HG02885 (cell line): ENCODE data around the gene TRERF1.
A peak's percentile ranks its signal among the peaks of the same experiment; 100 is the strongest.

Source experiments
- ATAC-seq: cut with Tn5 transposase; IDR thresholded peaks from one replicate; pipeline ENCODE4 v1.9.1; 2021; ENCODE audit warnings: mild to moderate bottlenecking; ENCODE audit not compliant: unreplicated experiment, poor library complexity

Gene TRERF1

DNA sequence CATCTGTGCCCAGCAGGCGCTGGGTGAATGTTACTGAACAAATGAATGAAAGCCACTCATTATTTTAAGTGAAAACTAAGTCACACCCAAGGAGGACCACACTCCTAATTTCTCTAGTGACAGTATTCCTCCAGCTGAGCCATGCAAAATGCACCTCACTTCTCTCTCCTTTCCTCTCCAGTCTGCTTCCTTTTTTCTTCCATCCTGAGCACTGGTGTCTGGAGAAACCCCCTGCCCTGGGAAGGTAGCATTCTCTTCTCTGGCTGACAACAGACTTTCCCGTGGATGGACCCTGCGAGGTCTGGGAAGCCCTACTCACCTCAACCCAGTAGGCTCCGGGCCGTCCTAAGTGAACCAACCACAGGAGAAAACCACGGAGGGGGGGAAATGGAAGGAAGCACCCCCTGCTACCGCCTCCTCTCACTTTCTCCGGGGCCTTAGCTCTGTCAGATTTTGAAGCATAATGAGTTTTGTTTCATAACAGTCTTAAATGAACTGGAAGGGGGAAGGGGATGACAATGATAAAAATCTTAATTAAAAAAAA lies 22.6 kb downstream of the TRERF1 start:
- no peak for ATAC-seq

DNA sequence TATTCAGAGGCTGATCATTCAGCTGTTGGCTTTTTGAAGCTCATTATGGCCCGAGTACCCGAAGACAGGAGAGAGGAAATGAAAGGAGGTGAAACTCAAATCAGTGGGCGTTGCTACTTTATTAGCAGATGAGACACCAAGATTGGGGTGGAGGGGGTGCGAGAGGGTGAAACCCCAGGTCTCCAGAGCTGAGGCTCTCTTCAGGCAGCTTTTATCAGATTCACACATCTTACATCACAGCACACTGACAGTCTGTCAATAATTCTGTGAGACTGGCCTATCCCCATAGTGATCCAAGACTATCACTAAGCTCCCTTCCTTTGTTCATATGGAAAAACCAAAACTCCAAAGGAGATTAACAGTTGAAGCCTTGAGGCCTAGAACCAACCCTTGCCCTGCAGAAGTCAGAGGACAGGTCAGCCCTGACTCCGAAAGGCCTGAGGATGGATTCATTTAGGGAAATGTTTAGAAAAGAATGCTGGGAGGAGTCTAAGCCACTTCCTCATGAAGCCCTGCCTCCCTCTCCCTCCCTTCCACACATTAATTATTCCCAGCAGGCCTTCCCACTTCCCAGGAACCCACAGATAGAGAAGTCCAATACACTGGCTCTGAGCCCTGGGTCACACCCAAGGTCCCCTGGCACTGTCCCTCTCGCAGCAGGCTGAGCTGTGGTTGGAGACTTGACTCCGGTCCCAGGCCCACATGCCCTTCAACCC lies 23.2 kb downstream of the TRERF1 start:
- ATAC-seq: peak; percentile 64

DNA sequence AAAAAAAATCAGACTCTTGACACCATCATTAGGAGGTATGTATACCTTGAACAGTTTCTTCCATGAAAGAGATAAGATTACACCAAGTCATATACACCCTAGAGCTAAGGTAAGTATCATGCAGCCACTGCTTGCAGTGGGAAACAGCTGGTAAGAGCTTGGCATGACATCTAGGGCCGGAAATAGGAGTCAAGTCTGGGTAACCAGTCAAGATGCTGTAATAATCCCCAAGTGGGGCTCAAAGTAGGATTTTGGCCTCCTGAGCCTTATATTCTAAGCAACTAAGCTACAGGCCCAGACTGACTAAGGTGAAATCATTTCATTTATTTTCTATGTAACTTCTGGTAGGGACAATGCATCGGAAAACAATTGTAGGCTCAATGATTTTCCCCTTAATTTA lies 23.9 kb downstream of the TRERF1 start:
- ATAC-seq: no peak

DNA sequence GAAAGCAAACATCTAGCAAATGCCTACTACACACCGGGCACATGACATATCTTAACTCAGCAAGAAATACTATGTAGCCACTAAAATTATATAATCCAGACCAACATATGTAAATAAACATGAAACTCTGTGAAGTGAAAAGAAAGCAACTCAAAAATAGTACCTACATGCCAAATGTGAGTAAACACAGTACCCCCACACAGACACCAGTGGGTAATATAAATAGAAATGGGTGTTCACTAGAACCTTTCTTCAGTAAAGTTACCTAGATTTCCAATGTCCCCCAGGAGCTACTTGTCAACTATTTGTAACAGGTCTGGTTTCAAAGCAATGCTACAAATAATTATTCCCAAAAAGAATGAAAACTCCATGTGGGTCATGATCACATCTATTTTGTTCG lies 25.5 kb downstream of the TRERF1 start:
- no peak for ATAC-seq

DNA sequence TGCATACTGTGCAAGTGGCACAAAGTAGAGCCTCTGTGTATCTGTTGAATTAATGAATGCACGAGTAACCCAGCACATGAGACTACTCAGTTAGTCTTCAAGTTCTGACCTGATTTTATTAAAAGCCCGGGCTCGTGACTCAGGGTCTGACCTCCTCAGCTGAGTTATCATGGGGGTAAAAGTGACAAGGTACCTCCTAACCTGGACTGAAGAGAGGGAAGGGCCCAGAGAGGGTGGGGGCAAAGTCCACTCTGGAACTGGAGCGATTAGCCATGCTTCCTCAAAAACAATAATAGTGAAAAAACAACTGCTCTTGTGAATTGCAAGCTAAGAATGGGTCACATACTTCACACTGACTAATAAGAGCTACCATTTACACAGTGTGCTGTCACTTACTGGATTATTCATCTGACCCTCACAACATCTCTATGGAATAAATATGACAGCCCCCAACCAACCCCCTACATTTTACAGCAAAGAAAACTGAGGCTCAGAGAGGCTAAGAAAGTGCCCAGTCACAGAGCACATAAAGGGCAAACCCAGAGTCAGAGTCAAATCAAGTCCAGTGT lies 26.7 kb downstream of the TRERF1 start:
- ATAC-seq: no peak

DNA sequence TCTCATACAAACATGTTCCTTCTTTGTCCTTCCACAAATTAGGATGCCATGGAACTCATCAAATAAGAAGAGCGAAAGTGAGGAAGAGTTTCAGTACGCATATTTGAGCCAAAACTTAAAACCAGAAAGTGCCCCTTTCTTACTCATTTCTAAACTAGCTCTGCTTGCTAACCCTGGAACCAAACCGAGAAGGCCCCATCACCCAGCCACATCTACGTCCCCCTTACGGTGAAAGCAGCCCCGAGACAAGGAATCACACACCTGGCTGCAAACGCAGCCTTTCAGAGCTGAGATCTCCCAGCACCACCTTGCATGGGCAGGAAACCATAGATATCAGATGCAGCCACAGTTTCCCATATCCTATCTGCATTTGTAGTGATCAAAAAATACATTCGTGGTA lies 28.5 kb downstream of the TRERF1 start:
- ATAC-seq: peak; percentile 60

DNA sequence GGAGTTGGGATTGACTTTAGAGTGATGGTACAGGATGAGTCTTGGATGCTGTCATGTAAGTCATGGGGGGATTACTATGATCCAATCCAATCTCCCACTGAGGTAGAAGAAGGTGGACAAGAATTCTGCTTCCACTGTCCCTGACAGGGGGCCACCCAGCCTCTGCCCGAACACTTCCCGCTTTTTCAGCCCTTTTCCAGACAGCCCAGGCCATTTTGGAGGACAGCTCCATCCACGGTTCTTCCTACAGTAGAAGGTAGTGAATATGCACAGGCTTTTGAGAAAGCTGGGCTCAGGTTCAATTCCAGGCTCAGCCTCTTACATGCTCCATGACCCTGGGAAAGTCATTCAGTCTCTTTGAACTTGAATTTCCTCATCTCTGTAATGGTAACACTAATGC lies 31.0 kb downstream of the TRERF1 start:
- ATAC-seq: no peak

DNA sequence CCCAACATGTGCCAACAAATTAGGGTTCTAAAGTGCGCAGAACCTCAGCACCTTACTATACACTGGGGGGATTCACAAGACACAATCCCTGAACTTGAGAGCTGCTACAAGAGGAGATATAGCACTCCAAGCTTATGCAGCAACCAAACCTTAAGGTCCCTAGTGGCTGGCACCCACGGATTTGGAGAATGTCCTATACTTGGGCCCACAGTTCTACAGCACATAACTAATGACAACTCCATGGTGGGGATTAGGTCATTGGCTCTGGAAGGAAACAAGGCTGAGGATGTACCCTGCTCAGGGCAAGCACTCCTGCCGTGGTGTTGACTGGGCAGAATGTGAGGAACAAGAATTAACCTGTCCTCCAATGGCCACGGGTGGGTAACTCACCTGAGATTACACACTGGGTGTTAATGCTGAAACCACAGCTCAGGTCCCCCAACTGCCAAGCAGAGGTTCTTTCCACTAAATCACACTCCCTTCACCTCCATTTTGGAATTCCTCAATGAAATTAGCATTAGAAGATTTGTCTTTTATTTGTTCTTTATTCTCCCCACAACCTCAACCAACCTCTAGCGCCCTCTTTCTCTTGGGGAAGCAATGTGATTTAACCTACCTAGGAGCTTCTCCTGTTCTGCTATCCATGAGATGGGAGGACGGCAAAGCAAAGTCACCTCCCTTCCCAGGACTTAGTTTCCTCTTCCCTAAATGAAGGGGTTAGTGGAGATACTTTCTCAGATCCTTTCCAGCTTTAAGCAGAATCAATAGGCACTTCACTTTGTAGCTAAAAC lies 32.0 kb downstream of the TRERF1 start:
- no peak for ATAC-seq

DNA sequence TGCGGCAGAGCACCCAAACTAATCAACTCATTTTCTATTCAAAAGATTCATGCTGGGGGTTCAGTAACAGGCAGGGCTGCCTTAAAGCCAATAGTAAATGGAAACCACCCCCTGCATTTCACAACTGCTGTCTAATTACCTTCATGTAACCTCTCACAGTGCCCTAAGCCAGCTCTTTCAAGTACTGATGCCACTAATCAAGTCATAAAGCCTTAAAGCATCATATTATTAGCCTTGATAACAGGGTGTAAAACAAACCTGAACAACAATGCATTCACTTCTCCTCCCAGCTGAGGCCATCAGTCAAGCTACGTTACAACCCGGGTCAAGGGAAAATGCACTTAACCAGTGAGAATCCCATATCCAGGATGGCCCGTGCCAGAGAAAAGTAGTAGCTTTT lies 33.0 kb downstream of the TRERF1 start:
- ATAC-seq: no peak

DNA sequence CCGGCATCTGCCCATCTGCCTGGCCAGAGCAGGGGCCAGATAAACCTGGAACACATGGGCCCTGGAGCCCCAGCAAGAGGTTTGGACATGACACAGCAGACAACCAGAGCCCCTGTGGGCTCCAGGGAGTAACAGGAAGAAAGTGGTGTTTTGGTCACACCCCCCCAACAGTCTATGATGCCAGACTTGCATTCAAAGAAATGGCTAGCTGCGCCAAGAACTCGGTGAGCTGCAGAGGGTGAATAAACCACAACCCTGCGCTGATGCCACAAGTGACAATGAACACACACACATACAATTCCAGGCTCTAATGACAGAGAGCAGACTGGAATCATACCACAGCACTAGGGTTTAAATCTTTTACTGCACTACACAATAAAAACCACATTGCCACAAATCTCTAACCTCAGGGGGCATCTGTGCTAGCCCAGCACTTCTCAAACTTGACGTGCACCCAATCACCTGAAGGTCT lies 34.0 kb downstream of the TRERF1 start:
- ATAC-seq: no peak

DNA sequence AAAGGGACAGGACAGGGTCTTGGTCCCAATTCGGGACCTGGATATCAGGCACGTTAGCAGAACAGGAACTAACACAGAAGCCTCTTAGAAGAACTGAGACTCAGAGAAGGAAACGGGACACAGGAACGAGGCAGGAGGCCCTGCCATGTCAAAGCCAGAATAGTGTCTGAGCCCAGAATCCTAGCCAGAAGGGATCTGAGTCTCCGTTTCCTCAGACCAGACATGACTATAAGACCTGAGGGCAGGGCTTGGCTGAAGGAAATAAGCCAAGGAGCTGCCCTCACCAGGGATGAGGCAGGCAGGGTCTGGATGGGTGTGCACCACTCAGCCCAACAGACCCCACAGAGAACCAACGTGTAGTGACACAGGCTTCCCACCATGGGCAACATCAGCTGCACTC lies 40.3 kb downstream of the TRERF1 start:
- ATAC-seq: no peak

DNA sequence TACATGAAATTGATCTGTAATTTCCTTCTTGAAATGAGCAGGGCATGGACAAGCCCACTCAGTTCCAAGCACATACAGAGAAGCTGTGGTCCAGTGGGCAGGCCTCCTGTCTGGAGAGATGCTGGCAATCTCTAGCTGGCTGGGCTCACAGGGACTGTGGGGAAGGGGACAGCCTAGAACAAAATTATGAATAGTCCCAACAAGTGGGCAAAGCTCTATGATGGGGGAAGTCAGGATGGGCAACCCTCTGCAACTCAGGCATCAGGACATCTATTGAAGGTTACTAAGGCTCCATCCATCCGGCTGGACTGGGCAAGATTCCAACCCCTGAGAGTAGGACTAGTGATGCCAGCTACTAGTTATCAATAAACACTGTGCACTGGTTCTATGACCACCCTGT lies 40.9 kb downstream of the TRERF1 start:
- no peak for ATAC-seq

DNA sequence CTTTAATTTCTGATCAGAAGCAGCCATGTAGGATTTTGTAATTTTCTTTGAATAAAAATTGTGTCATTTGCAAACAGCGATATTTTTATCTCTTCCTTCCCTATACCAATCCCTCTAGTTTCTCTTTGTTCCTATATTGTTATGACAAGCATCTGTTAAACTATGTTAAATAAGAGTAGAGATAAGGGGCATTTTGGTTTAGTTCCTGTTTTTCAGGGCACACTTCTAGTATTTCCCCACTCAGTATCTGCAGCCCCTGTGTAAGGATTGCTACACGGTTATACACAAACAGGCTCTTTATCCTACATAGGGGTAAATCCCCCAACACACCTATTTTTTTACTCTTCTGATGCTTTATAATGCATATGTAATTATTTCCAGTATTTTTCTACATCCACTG lies 42.1 kb downstream of the TRERF1 start:
- no peak for ATAC-seq

DNA sequence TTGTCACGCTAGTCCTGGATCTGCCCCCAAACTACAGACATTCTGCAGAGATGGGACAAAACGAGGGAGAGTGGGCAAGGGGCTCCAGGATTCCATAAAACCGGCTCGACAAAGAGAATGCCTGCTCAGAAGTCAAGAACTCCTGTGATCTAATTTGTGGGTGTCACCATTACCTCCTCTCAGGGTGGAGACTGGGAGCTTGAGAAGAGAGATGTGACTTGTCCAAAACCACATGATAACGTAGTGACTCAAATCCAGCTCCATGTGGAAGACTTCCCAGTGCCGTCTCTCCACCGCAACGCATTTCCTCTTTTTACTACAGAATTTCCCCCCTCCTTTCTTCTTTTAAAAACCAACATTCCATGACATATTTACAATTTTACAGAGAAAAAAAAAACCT lies 44.3 kb downstream of the TRERF1 start:
- no peak for ATAC-seq

DNA sequence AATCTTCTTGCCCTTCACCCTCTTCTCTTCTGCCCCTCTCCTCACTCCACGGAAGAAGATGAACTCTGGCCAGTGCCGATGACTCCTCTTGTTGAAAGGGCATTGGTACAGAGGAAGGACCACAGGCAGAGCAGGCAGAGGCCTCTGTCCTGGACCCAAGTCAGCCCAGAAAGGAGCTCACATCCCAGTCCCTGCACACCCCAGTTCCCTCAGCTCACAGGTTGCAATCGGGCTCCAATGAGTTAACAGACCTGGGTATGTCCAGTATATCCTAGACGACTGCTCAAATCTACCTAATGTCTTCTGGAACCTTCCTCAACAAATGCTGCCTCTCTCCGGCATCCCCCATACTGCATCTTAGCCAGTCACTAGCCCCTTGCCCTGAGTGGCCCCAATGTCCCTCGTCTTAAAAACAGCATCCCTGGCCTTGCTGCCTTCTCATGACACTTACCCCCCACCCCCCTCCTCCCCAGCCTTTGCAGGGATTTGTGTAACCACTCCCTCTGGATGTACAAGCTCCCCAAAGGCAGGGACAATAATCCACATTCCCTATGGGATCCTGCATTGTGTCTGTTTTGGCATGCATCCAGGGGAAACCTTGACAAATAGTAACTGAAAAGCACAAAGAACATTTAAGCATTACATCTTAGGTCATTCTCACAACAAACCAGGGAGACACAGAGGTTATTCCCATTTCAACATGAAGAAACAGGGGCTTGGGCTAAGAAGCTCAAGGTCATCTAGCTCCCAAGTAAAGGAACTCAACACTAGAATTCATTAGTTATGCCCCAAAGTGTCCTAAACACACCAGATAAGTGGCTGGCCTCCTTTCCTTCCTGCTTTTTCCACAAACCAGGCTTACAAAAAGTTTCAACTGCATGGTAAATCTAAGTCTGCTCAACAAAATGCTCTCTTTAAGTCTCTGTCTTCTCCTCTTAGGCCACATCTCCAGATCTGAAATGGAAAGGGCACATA lies 45.1 kb downstream of the TRERF1 start:
- no peak for ATAC-seq

DNA sequence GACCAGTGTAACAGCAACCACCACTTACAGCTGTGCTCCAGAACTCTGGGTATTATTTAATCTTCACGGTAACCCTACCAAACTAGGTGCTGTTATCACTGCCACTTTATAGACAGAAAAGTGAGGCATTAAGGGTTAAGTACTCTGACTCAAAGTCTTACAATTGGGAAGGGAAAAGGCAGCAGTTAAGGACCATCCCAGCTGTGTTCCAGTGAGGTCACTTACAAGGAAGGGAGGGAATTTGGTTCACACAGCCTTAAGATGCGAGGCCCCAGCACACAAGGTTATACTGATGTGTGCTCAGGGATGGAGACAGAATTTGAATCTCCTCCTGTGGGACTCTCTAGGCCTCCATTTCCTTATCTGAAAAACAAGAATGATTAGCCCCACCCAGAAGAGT lies 46.7 kb downstream of the TRERF1 start:
- no peak for ATAC-seq

DNA sequence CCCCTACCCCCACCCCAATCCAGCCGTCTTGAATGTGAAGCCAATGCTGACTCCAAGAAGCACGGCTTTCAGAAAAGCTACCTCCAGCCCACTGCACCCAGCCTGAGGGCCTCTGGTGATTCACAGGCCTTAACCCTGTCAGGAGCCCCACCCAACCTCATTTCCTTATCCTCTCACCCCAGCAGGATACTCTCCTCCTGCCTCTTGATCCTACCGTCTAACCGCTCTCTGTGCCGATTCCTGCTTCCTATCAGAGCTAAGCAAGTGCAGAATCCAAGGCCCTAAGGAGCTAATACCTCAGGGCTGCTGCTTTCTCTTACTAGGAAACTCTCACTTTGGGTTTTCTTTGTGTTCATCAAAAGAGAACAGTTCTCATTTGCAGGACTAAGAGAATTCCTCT lies 47.2 kb downstream of the TRERF1 start:
- no peak for ATAC-seq

DNA sequence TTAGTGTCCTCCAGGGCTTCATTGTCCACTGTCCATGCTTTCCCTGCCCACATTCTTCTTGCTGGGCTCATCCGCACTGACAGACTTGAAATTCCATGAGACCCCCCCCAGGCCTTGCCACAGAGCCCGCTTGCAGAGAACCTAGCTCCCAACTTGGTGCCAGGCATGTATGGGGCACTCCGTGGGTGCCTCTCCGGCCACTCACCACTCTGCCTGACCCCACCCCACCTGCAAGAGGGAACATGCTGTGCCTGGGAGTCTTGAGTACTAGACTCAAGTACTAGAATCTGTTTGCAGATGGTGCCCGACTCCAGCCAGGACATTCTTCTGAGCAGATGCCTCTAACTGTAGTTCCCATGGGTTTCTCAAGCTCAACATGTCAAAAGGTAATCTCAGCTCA lies 47.9 kb downstream of the TRERF1 start:
- no peak for ATAC-seq

DNA sequence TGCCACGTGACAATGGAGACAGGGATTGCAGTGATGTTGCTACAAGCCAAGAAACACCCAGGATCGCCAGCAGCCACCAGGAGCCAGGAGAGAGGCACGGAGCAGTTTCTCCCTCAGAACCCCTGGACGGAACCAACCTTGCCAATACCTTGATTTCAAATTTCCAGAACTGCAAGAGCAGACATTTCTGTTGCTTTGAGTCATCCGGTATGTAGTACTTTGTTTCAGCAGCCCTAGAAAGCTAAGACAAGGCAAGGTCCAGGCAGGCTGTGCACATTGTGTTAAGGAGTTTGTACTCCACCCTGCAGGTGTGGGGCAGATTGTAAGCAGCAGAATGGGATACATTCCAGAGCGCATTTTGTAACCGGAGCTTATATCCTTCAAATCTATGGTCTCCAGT lies 48.3 kb downstream of the TRERF1 start:
- no peak for ATAC-seq

DNA sequence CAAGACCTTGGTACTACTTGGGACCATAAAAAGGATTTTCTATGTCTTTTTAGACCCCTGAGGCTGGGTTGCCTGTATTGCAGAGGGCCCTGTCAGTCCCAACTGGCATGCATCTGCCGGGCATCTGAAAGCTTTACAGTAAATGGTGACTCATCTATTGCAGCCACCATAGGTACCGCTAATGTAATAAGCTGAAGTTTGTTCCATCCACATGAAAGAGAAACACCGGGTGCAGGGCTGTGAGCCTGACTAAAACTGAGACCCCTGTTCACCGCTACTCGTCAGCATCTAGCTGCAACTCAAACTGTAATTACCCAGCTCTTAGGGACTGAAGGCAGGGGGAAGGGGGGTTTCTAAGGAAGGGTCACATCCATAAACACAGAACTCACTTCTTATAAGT lies 49.5 kb downstream of the TRERF1 start:
- peak; percentile 90 for ATAC-seq
